ENCODE data around the gene NLRC5. TPM values are rescaled to one million over a fixed set of nuclear protein-coding genes. Genes with fewer than 3 reads are reported as not detected.
"Not testable (repeated sequence)": the region's sequence is repeated elsewhere in the genome, so short reads cannot be mapped to it uniquely, and the experiment has no call there.

NLRC5 gene
- total RNA-seq, 2 experiments from 2014 or later: 199 to 305 TPM

GRCh38 chr16:57096793-57097192, 107.4 kb downstream of the NLRC5 start:
- no TSS peak for BruUV-seq (replicated peaks)
- no peaks in the 10 kb centered on the region for H4K20me1 ChIP-seq (ENCODE audit: insufficient read depth, low read length)
- no peaks in the 10 kb centered on the region for H3K36me3 ChIP-seq (ENCODE audit: insufficient read depth, low read length)
- H3K9me2 ChIP-seq (ENCODE audit: insufficient read depth, low read length): no peaks in the 10 kb centered on the region
- intact Hi-C loops (cut with micrococcal nuclease; ENCODE audit: unreplicated experiment): no loop called here
- ChIA-PET POLR2A (interaction anchor here (1.0 to 1.2 kb wide), 2 partner anchors 59 to 85 kb away, joined by 3 read pairs; no protein-coding TSS in a partner anchor), CTCF (ENCODE audit: unreplicated experiment) (interaction anchor here (0.6 kb wide), 1 partner anchor 11 kb away, joined by 4 read pairs; no protein-coding TSS in a partner anchor)
- H3K4me3 ChIP-seq (ENCODE audit: low read depth, low read length, poor library complexity, severe bottlenecking): no peak overlapping the region
- peaks cover 33% of the 10 kb centered on the region for H3K4me1 ChIP-seq (ENCODE audit: insufficient read depth, low read length, poor library complexity, severe bottlenecking)
- TF ChIP-seq EZH2phosphoT487 (IDR thresholded peaks at IDR 0.05; ENCODE audit: borderline replicate concordance, low read depth, low read length) (no peak), CTCF (conservative IDR thresholded peaks at IDR 0.05; ENCODE audit: low read length) (no peak)
- H2AFZ ChIP-seq (ENCODE audit: low read length): no peak overlapping the region
- DNase-seq (ENCODE audit: low spot score): no peak
- H3K4me2 ChIP-seq (ENCODE audit: low read length): no peak overlapping the region
- no peak overlapping the region for H3K27ac ChIP-seq (ENCODE audit: low read depth, low read length, poor library complexity, severe bottlenecking)
- no peaks in the 10 kb centered on the region for H3K79me2 ChIP-seq (ENCODE audit: insufficient read depth, low read depth, low read length)
- H3K9me3 ChIP-seq (ENCODE audit: low read length): no peaks in the 10 kb centered on the region

GRCh38 chr16:57098188-57098841, 109.0 kb downstream of the NLRC5 start:
- no peak overlapping the region for H3K27ac ChIP-seq (ENCODE audit: low read depth, low read length, poor library complexity, severe bottlenecking)
- peaks cover 26% of the 10 kb centered on the region for H3K4me1 ChIP-seq (ENCODE audit: insufficient read depth, low read length, poor library complexity, severe bottlenecking)
- ChIA-PET CTCF (ENCODE audit: unreplicated experiment) (no interaction called here), POLR2A (interaction anchor here (0.6 to 1.2 kb wide), 4 partner anchors 13 to 84 kb away, joined by 3 to 5 read pairs (median 4); no protein-coding TSS in a partner anchor)
- H4K20me1 ChIP-seq (ENCODE audit: insufficient read depth, low read length): no peaks in the 10 kb centered on the region
- no peaks in the 10 kb centered on the region for H3K79me2 ChIP-seq (ENCODE audit: insufficient read depth, low read depth, low read length)
- peak overlapping the region; percentile 36; the same call in 1 of the 2 replicates for H3K4me2 ChIP-seq (ENCODE audit: low read length)
- H3K9me3 ChIP-seq (ENCODE audit: low read length): no peaks in the 10 kb centered on the region
- BruUV-seq (replicated peaks): no TSS peak
- no peaks in the 10 kb centered on the region for H3K36me3 ChIP-seq (ENCODE audit: insufficient read depth, low read length)
- peak; percentile 52 for DNase-seq (ENCODE audit: low spot score)
- intact Hi-C loops (cut with micrococcal nuclease; ENCODE audit: unreplicated experiment): no loop called here
- no peak overlapping the region for H2AFZ ChIP-seq (ENCODE audit: low read length)
- TF ChIP-seq EZH2phosphoT487 (IDR thresholded peaks at IDR 0.05; ENCODE audit: borderline replicate concordance, low read depth, low read length) (no peak), CTCF (conservative IDR thresholded peaks at IDR 0.05; ENCODE audit: low read length) (peak; percentile 41; the same call in 1 of the 2 replicates)
- no peaks in the 10 kb centered on the region for H3K9me2 ChIP-seq (ENCODE audit: insufficient read depth, low read length)
- H3K4me3 ChIP-seq (ENCODE audit: low read depth, low read length, poor library complexity, severe bottlenecking): no peak overlapping the region

- POLR2A ChIA-PET: interaction anchor here (0.9 to 1.2 kb wide), 2 partner anchors 86 to 232 kb away, joined by 3 to 5 read pairs; partner anchors contain the start of gene PSME3IP1
- not testable (repeated sequence) for DNase-seq (ENCODE audit: low spot score); BruUV-seq (replicated peaks)
Observed at GRCh38 chr16:57099965-57100364, 110.6 kb downstream of the NLRC5 start.

More at GRCh38 chr16:57099965-57100364, 110.6 kb downstream of the NLRC5 start:
- H3K4me2 ChIP-seq (ENCODE audit: low read length); H3K4me3 ChIP-seq (ENCODE audit: low read depth, low read length, poor library complexity, severe bottlenecking); H4K20me1 ChIP-seq (ENCODE audit: insufficient read depth, low read length); CTCF ChIA-PET (ENCODE audit: unreplicated experiment); H3K79me2 ChIP-seq (ENCODE audit: insufficient read depth, low read depth, low read length); H2AFZ ChIP-seq (ENCODE audit: low read length); H3K9me3 ChIP-seq (ENCODE audit: low read length); intact Hi-C loops (cut with micrococcal nuclease; ENCODE audit: unreplicated experiment); H3K36me3 ChIP-seq (ENCODE audit: insufficient read depth, low read length); H3K9me2 ChIP-seq (ENCODE audit: insufficient read depth, low read length); H3K27ac ChIP-seq (ENCODE audit: low read depth, low read length, poor library complexity, severe bottlenecking): not testable (repeated sequence)
- H3K4me1 ChIP-seq (ENCODE audit: insufficient read depth, low read length, poor library complexity, severe bottlenecking): peaks cover 21% of the 10 kb centered on the region
